Adrenal gland (tissue), 5 donors: ENCODE data around the gene CLCA1.

Experiments used
- CTCF ChIP-seq, 6 experiments: fragments of 450-650 bp in 4 of 6; fragments of 200-600 bp in 2 of 6; sonication (generic) in 1 of 6; IDR thresholded peaks; 1 replicate in 5 of 6; 2 replicates in 1 of 6; pipeline versions ENCODE4 v1.5.1 to v1.8.0; 2016 to 2021; ENCODE audit warnings: antibody characterized with exemption in 6 of 6, mild to moderate bottlenecking in 2 of 6, moderate library complexity in 1 of 6
- POLR2A ChIP-seq, 2 donors: fragments of 450-650 bp; IDR thresholded peaks; one replicate each; pipeline ENCODE4 v1.6.1; 2017; ENCODE audit warnings: antibody characterized with exemption in 2 of 2, mild to moderate bottlenecking in 2 of 2, moderate library complexity in 1 of 2
- donor health status: DM: no; HTN: no; CAD: no.

- no peak for TF ChIP-seq CTCF (IDR thresholded peaks at IDR 0.05)
- TF ChIP-seq POLR2A (IDR thresholded peaks at IDR 0.05): no peak
Observed at GRCh38 chr1:86500714-86501113, 32.0 kb downstream of the CLCA1 start.
